HG02571 (cell line): ENCODE data around the gene DYRK1A.

Source experiments
- ATAC-seq: cut with Tn5 transposase; IDR thresholded peaks from one replicate; pipeline ENCODE4 v1.9.1; 2021; ENCODE audit warnings: mild to moderate bottlenecking, moderate library complexity; ENCODE audit not compliant: unreplicated experiment

DYRK1A gene

GRCh38 chr21:37474342-37474741, 107.8 kb downstream of the DYRK1A start:
- ATAC-seq = no peak

GRCh38 chr21:37475186-37475868, 108.8 kb downstream of the DYRK1A start:
- no peak for ATAC-seq

GRCh38 chr21:37478794-37479193, 112.2 kb downstream of the DYRK1A start:
- no peak for ATAC-seq

- no peak for ATAC-seq
Measured at GRCh38 chr21:37483776-37484175, 117.2 kb downstream of the DYRK1A start.

- no peak for ATAC-seq
Measured at GRCh38 chr21:37484535-37485474, 118.2 kb downstream of the DYRK1A start.

GRCh38 chr21:37489553-37489952, 123.0 kb downstream of the DYRK1A start:
- ATAC-seq = no peak

GRCh38 chr21:37490084-37490483, 123.5 kb downstream of the DYRK1A start:
- ATAC-seq = no peak

GRCh38 chr21:37496972-37497371, 130.4 kb downstream of the DYRK1A start:
- ATAC-seq = no peak

GRCh38 chr21:37498664-37499063, 132.1 kb downstream of the DYRK1A start:
- ATAC-seq = no peak

GRCh38 chr21:37502947-37503346, 136.4 kb downstream of the DYRK1A start:
- no peak for ATAC-seq

- no peak for ATAC-seq
Measured at GRCh38 chr21:37503848-37504467, 137.4 kb downstream of the DYRK1A start.

GRCh38 chr21:37505963-37506362, 139.4 kb downstream of the DYRK1A start:
- no peak for ATAC-seq

GRCh38 chr21:37507716-37508115, 141.1 kb downstream of the DYRK1A start:
- ATAC-seq = no peak

- ATAC-seq = no peak
Measured at GRCh38 chr21:37508341-37508740, 141.8 kb downstream of the DYRK1A start.

GRCh38 chr21:37509802-37510393, 143.3 kb downstream of the DYRK1A start:
- no peak for ATAC-seq

- ATAC-seq = no peak
Measured at GRCh38 chr21:37511848-37512247, 145.3 kb downstream of the DYRK1A start.

GRCh38 chr21:37513383-37513782, 146.8 kb downstream of the DYRK1A start:
- no peak for ATAC-seq

GRCh38 chr21:37514038-37514667, 147.6 kb downstream of the DYRK1A start:
- ATAC-seq = no peak

GRCh38 chr21:37516998-37517397, 150.4 kb downstream of the DYRK1A start:
- no peak for ATAC-seq

- no peak for ATAC-seq
Measured at GRCh38 chr21:37520801-37521200, 154.2 kb downstream of the DYRK1A start.

GRCh38 chr21:37521658-37522057, 155.1 kb downstream of the DYRK1A start:
- no peak for ATAC-seq
